AG10803 (cell line): ENCODE measurements around the gene INPP5J.

Experiments
- DNase-seq: peaks from one replicate; pipeline ENCODE4 v3.0.0; 2010; ENCODE audit warnings: low read depth
- H3K4me3 ChIP-seq: 2 replicates; pipeline ENCODE4 v1.5.1; 2011; ENCODE audit warnings: mild to moderate bottlenecking, low read length, control low read depth
- TF ChIP-seq, protein P1 (sequence below): conservative IDR thresholded peaks from 2 replicates; pipeline ENCODE4 v1.5.1; 2011; ENCODE audit warnings: mild to moderate bottlenecking, low read length, control low read depth, inconsistent platforms

INPP5J gene

DNA sequence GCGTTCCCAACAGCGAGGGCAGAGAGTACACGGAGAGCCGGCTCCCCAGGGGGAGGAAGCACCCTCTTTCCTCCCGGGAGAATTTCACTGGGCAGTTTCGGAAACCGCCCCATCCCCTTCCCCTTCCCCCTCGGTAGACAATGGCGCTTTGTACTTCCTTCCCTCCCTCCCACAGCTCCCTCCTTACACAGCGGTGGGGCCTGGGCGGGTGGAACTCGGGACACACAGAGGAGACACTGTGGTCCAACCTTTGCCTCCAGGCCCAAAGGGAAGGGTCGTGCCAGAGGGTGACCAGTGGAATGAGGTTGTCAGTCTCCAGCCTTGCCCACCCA, 37.3 kb upstream of the INPP5J start:
- peak overlapping the region; percentile 79 for H3K4me3 ChIP-seq
- no peak for DNase-seq
- TF ChIP-seq, protein P1, sequence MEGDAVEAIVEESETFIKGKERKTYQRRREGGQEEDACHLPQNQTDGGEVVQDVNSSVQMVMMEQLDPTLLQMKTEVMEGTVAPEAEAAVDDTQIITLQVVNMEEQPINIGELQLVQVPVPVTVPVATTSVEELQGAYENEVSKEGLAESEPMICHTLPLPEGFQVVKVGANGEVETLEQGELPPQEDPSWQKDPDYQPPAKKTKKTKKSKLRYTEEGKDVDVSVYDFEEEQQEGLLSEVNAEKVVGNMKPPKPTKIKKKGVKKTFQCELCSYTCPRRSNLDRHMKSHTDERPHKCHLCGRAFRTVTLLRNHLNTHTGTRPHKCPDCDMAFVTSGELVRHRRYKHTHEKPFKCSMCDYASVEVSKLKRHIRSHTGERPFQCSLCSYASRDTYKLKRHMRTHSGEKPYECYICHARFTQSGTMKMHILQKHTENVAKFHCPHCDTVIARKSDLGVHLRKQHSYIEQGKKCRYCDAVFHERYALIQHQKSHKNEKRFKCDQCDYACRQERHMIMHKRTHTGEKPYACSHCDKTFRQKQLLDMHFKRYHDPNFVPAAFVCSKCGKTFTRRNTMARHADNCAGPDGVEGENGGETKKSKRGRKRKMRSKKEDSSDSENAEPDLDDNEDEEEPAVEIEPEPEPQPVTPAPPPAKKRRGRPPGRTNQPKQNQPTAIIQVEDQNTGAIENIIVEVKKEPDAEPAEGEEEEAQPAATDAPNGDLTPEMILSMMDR: no peak

DNA sequence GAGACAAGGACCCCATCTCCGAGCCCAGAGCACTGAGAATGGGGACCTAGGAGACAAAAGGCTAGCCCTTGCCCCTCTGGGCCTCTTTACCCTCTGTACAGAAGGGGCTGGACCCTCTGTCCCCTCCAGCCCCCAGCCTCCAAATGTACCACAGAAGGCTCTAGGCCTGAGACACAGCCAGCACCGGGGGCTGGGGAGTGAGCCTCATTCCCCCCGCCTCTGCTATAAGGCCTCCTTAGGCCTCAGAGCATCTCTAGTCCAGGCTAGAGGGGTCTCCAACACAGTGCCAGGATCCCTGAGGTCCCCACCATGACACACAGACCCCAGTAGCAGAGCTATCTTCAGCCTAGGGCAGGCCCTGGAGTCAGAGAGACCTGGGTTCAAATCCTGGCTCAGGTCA, 36.8 kb upstream of the INPP5J start:
- DNase-seq: no peak
- TF ChIP-seq, protein P1: no peak
- peak overlapping the region; percentile 79 for H3K4me3 ChIP-seq

DNA sequence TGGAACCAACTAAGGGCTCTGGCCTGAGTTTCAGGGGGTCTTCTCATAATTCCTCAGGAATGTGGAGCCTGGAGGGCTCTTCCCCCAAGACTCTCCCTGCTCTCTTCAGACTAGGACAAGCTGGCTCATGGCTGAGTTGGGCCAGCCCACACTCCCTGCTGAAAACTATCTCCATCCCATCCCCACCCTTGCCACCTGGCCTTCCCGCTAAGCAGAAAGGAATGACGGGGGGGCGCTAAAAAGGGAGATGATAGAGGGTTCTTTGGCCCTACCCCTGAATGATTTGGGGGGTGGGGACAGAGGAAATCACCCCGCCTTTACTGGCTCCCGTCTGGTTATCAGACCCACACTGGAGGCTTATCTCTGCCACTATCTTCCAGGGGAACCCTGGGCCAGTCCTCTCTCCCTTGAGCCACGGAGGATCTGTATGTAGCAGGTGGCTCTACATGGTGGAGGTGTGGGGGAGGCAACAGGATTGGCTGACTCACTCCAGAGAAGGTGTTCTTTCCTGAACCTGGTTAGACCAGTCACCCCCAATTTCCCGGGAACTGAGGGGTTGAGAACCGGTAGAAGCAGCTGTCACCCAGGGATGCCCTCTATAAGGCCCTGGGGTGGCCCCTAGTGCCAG, 35.9 kb upstream of the INPP5J start:
- DNase-seq: no peak
- TF ChIP-seq, protein P1: no peak
- H3K4me3 ChIP-seq: no peak overlapping the region

DNA sequence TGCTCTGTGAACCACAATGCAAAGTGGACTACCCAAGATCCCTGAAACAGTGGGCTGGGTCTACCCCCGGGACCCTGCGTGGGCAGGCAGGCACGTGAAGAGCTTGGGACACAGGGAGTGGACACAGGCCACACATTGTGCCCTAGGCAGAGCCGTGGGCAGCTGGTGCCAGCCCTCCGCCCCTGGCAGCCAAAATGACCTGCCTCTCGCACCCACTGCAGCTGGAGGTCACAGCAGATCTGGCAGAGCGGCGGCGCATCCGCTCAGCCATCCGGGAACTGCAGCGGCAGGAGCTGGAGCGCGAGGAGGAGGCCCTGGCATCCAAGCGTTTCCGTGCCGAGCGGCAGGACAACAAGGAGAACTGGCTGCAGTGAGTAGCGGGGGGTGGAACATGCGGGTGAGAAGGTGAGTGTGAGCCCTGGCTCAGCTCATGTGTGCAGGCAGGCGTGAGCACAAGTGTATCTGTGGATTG, 35.0 kb upstream of the INPP5J start:
- H3K4me3 ChIP-seq: no peak overlapping the region
- no peak for DNase-seq
- TF ChIP-seq, protein P1: no peak

DNA sequence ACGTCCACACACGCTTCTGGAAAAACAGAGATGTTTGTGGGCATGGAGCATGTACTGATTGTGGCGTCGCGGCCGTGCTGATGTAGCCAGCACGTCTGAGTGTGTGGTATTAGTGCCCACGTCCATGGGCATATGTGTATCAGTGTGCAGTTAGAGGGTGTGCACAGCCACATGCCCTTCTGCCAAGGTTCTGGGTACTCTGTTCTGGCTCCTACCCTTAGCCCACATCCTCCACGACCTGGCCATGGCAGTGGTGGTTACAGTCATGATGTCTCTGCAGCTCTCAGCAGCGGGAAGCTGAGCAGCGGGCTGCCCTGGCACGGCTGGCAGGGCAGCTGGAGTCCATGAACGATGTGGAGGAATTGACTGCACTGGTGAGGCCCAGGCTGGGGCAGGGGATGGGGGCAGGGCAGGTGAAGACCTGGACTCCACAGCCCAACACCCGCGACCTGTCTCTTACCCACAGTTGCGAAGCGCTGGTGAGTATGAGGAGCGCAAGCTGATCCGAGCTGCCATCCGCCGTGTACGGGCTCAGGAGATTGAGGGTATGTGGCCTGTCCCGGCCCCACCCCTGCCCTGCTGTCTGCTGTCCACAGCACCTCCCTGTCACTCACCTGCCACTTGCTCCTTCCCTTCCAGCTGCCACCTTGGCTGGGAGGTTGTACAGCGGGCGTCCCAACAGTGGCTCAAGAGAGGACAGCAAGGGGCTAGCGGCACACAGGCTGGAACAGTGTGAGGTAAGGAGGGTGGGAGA, 34.4 kb upstream of the INPP5J start:
- TF ChIP-seq, protein P1: no peak
- no peak overlapping the region for H3K4me3 ChIP-seq
- no peak for DNase-seq

GRCh38 chr22:31089160-31090100, 33.3 kb upstream of the INPP5J start:
- TF ChIP-seq, protein P1: peak; percentile 79
- no peak overlapping the region for H3K4me3 ChIP-seq
- no peak for DNase-seq
